Esophagus muscularis mucosa (tissue), 3 donors: ENCODE measurements around the gene NUP93.

Experiments used
- EP300 ChIP-seq: sonication (generic); formaldehyde crosslinking; IDR thresholded peaks from one replicate; pipeline ENCODE4 v1.6.1; 2017; ENCODE audit warnings: antibody characterized with exemption
- TF ChIP-seq, protein P1 (sequence below), 3 experiments: fragments of 200-600 bp in 2 of 3; fragments of 450-650 bp in 1 of 3; sonication (generic) in 2 of 3; IDR thresholded peaks; one replicate each; pipeline ENCODE4 v1.5.1; 2017 to 2019; ENCODE audit warnings: antibody characterized with exemption in 3 of 3, mild to moderate bottlenecking in 2 of 3, moderate library complexity in 1 of 3

DNA sequence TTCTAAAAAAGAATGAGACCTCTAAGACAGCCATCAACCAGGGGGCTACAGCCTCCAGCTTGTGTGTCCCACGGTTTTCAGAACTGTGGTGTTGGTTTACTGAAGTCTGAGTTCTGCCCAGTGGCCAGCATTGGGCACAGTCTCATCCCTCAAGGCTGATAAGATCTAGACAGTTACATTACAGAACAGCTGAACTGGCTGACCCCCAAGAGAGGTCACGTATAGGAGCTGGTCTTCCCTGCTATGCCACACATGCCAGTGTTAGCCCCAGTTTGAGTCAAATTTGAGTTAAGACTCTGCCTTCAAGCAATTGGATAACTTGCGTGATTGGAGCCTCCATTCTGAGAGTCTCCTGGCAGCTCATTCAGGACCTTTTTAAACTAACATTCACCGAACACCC lies 14.8 kb upstream of the NUP93 start:
- TF ChIP-seq, protein P1, sequence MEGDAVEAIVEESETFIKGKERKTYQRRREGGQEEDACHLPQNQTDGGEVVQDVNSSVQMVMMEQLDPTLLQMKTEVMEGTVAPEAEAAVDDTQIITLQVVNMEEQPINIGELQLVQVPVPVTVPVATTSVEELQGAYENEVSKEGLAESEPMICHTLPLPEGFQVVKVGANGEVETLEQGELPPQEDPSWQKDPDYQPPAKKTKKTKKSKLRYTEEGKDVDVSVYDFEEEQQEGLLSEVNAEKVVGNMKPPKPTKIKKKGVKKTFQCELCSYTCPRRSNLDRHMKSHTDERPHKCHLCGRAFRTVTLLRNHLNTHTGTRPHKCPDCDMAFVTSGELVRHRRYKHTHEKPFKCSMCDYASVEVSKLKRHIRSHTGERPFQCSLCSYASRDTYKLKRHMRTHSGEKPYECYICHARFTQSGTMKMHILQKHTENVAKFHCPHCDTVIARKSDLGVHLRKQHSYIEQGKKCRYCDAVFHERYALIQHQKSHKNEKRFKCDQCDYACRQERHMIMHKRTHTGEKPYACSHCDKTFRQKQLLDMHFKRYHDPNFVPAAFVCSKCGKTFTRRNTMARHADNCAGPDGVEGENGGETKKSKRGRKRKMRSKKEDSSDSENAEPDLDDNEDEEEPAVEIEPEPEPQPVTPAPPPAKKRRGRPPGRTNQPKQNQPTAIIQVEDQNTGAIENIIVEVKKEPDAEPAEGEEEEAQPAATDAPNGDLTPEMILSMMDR (IDR thresholded peaks at IDR 0.05) = no peak
- TF ChIP-seq EP300 = no peak
